Transverse colon (tissue), 4 donors: Measurements from ENCODE around the gene TXLNG.

Experiments used
- CTCF ChIP-seq, 5 experiments: fragments of 200-600 bp in 3 of 5; fragments of 450-650 bp in 2 of 5; sonication (generic) in 3 of 5; IDR thresholded peaks; 1 replicate in 2 of 5; 2 replicates in 3 of 5; pipeline ENCODE4 v1.5.1; 2016 to 2017; ENCODE audit warnings: antibody characterized with exemption in 5 of 5, inconsistent platforms in 3 of 5, mild to moderate bottlenecking in 2 of 5, moderate library complexity in 1 of 5
- EP300 ChIP-seq: sonication (generic); formaldehyde crosslinking; IDR thresholded peaks from one replicate; pipeline ENCODE4 v1.6.1; 2017; ENCODE audit warnings: antibody characterized with exemption, low read depth
- POLR2A ChIP-seq: fragments of 450-650 bp; IDR thresholded peaks from one replicate; pipeline ENCODE4 v1.6.1; 2016; ENCODE audit warnings: antibody characterized with exemption, mild to moderate bottlenecking, moderate library complexity
- POLR2AphosphoS5 ChIP-seq, 3 donors: sonication (generic); formaldehyde crosslinking; IDR thresholded peaks; one replicate each; pipeline ENCODE4 v1.6.1; 2016; ENCODE audit warnings: antibody characterized with exemption in 3 of 3

- no peak for TF ChIP-seq EP300
- no peak for TF ChIP-seq POLR2A
- TF ChIP-seq POLR2AphosphoS5 (IDR thresholded peaks at IDR 0.05), result no peak
- TF ChIP-seq CTCF (IDR thresholded peaks at IDR 0.05), result no peak
Measured at GRCh38 chrX:16867947-16868346, 81.7 kb downstream of the TXLNG start.
